WTC11 (cell line): Measurements from ENCODE around the gene DGKG.

Experiments used
- NR3C1 ChIP-seq: sonication (generic); formaldehyde crosslinking; conservative IDR thresholded peaks from 2 replicates; pipeline ENCODE4 v1.8.1; 2023; ENCODE audit warnings: low read depth, mild to moderate bottlenecking, missing genetic modification reagents
- TF ChIP-seq, protein P1 (sequence below): fragments of 200-600 bp; IDR thresholded peaks from 2 replicates; pipeline ENCODE4 v1.8.0; 2022; ENCODE audit warnings: antibody characterized with exemption

GRCh38 chr3:186165331-186165730 is 196.7 kb downstream of the DGKG start:
- TF ChIP-seq, protein P1, sequence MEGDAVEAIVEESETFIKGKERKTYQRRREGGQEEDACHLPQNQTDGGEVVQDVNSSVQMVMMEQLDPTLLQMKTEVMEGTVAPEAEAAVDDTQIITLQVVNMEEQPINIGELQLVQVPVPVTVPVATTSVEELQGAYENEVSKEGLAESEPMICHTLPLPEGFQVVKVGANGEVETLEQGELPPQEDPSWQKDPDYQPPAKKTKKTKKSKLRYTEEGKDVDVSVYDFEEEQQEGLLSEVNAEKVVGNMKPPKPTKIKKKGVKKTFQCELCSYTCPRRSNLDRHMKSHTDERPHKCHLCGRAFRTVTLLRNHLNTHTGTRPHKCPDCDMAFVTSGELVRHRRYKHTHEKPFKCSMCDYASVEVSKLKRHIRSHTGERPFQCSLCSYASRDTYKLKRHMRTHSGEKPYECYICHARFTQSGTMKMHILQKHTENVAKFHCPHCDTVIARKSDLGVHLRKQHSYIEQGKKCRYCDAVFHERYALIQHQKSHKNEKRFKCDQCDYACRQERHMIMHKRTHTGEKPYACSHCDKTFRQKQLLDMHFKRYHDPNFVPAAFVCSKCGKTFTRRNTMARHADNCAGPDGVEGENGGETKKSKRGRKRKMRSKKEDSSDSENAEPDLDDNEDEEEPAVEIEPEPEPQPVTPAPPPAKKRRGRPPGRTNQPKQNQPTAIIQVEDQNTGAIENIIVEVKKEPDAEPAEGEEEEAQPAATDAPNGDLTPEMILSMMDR: no peak
- TF ChIP-seq NR3C1 (CRISPR knock-in tag): no peak
